Tibial nerve (tissue), 4 donors: ENCODE results near the gene WDR12. TPM values are rescaled to one million over a fixed set of nuclear protein-coding genes. Genes with fewer than 3 reads are reported as not detected.

Source experiments
- DNase-seq, 2 donors: peaks; one replicate each; pipeline ENCODE4 v3.0.0-alpha.2; 2019; ENCODE audit warnings: low spot score in 2 of 2
- H3K27ac ChIP-seq, 4 donors: fragments of 200-600 bp; sonication (generic) in 3 of 4; one replicate each; pipeline ENCODE4 v1.5.1; 2017 to 2019; ENCODE audit warnings: mild to moderate bottlenecking in 1 of 4
- H3K27me3 ChIP-seq, 2 donors: fragments of 200-600 bp; sonication (generic) in 1 of 2; one replicate each; pipeline versions ENCODE4 v1.5.1 to v1.6.0; 2017 to 2019
- H3K36me3 ChIP-seq, 3 donors: fragments of 200-600 bp; sonication (generic); one replicate each; pipeline ENCODE4 v1.5.1; 2018 to 2019
- H3K4me1 ChIP-seq, 4 donors: fragments of 200-600 bp; sonication (generic) in 3 of 4; one replicate each; pipeline ENCODE4 v1.5.1; 2017 to 2019
- H3K4me3 ChIP-seq, 4 donors: fragments of 200-600 bp; sonication (generic) in 3 of 4; one replicate each; pipeline ENCODE4 v1.5.1; 2017 to 2019; ENCODE audit warnings: mild to moderate bottlenecking in 1 of 4, moderate library complexity in 1 of 4
- H3K9me3 ChIP-seq, 4 donors: fragments of 200-600 bp; sonication (generic) in 3 of 4; one replicate each; pipeline ENCODE4 v1.5.1; 2017 to 2019
- EP300 ChIP-seq, 2 donors: sonication (generic); formaldehyde crosslinking; IDR thresholded peaks; one replicate each; pipeline ENCODE4 v1.6.1; 2017; ENCODE audit warnings: antibody characterized with exemption in 2 of 2, mild to moderate bottlenecking in 1 of 2
- POLR2A ChIP-seq, 2 donors: fragments of 450-650 bp; IDR thresholded peaks; one replicate each; pipeline ENCODE4 v1.6.1; 2017; ENCODE audit warnings: antibody characterized with exemption in 2 of 2, mild to moderate bottlenecking in 2 of 2, moderate library complexity in 2 of 2
- whole genome bisulfite sequencing, 2 donors: methylation state at CpG; one replicate each; pipeline ENCODE4 v1.1.5; 2018; 5-methylcytosine and 5-hydroxymethylcytosine counted together
- total RNA-seq, 4 donors: library from RNA; depleted of rRNA; stranded (reverse); fragments of >200 nt; gene quantifications; one replicate each; pipeline ENCODE4 v1.1.0, GENCODE V29; 2016
- TF ChIP-seq, protein P1 (sequence below), 5 experiments: fragments of 200-600 bp in 3 of 5; fragments of 450-650 bp in 2 of 5; sonication (generic) in 3 of 5; IDR thresholded peaks; one replicate each; pipeline ENCODE4 v1.5.1; 2016 to 2019; ENCODE audit warnings: antibody characterized with exemption in 5 of 5, mild to moderate bottlenecking in 3 of 5, moderate library complexity in 2 of 5

The WDR12 gene
- total RNA-seq, 4 donors from 2014 or later, result 9.8 to 18.3 (median 12.4) TPM

DNA sequence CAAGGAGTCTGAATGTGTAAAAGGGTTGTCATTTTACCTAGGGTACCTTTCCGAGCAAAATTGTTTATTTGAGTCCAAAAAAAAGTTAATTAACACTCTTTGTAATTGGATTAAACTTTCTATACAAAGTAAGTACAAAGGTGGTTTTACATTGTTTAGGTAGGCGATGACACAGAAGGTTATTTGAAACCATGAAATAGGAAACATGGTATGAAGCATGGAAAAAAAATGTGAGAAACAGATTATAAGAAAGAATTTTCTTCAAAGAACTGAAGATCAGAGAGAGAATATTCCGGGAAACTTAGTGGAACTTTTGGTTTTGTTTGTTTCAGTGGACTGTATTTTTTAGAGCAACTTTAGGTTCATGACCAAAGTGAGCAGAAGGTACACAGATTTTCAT is 33.3 kb upstream of the WDR12 start:
- TF ChIP-seq, protein P1, sequence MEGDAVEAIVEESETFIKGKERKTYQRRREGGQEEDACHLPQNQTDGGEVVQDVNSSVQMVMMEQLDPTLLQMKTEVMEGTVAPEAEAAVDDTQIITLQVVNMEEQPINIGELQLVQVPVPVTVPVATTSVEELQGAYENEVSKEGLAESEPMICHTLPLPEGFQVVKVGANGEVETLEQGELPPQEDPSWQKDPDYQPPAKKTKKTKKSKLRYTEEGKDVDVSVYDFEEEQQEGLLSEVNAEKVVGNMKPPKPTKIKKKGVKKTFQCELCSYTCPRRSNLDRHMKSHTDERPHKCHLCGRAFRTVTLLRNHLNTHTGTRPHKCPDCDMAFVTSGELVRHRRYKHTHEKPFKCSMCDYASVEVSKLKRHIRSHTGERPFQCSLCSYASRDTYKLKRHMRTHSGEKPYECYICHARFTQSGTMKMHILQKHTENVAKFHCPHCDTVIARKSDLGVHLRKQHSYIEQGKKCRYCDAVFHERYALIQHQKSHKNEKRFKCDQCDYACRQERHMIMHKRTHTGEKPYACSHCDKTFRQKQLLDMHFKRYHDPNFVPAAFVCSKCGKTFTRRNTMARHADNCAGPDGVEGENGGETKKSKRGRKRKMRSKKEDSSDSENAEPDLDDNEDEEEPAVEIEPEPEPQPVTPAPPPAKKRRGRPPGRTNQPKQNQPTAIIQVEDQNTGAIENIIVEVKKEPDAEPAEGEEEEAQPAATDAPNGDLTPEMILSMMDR (IDR thresholded peaks at IDR 0.05), result no peak
- H3K4me3 ChIP-seq, result no peak overlapping the region
- peaks cover 0 to 65% (median under 1%) of the 10 kb centered on the region in 3 donors for H3K36me3 ChIP-seq
- no peaks in the 10 kb centered on the region for H3K4me1 ChIP-seq
- H3K27ac ChIP-seq, result no peak overlapping the region
- WGBS, 2 donors, result 93 to 95% methylated on average over 3 of the region's 3 CpGs
- DNase-seq, result no peak
- peaks cover 0 to 17% (median 4%) of the 10 kb centered on the region in 4 donors for H3K9me3 ChIP-seq
- H3K27me3 ChIP-seq, result no peaks in the 10 kb centered on the region

DNA sequence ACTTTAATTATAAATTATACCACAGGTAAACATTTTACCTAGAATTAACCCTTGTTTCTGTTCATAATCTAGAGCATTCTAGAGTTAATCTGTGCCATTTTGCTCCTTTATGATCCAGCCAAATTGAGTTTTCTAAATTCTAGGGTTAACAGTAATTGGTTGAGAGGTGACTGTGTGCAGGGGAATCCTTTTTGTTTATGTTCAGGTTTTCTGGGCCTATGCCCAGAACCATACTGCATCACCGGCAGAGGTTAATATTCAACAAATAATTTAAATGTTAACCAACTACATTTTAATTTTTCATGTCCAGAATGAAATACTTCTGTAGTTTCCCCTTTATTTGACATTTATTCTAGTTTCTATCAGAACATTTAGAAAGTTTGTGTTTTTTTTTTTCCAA is 32.9 kb upstream of the WDR12 start:
- peaks cover 0 to 70% (median 2%) of the 10 kb centered on the region in 3 donors for H3K36me3 ChIP-seq
- WGBS, 2 donors, result 74 to 77% methylated on average over 1 of the region's 1 CpG
- TF ChIP-seq, protein P1 (IDR thresholded peaks at IDR 0.05), result no peak
- TF ChIP-seq EP300 (IDR thresholded peaks at IDR 0.05) (no peak), POLR2A (IDR thresholded peaks at IDR 0.05) (no peak)

DNA sequence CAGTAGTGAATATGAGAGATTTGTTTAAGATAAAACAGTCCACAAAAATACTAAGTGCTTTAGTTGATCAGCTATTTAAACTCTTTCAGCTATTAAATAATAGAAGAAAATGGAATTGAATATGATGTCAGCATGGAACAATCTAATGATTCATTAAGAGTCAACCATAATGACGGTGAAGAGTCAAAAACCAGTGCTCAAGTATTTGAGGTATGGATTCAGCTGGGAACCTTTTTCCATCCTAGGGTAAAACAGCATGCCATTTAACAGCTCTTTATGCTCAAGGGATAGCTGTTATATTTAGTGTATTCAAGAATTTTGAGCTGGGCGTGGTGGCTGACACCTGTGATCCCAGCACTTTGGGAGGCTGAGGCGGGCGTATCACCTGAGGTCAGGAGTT is 30.3 kb upstream of the WDR12 start:
- Histone ChIP-seq H3K4me1 (no peaks in the 10 kb centered on the region), H3K27ac (no peak overlapping the region), H3K36me3 (peaks cover 0 to 76% (median 2%) of the 10 kb centered on the region in 3 donors), H3K9me3 (peaks cover 0 to 14% (median 0%) of the 10 kb centered on the region in 4 donors), H3K4me3 (no peak overlapping the region), H3K27me3 (no peaks in the 10 kb centered on the region)
- no peak for DNase-seq
- TF ChIP-seq POLR2A (IDR thresholded peaks at IDR 0.05) (no peak), EP300 (IDR thresholded peaks at IDR 0.05) (no peak)
- TF ChIP-seq, protein P1 (IDR thresholded peaks at IDR 0.05), result no peak
- 91 to 93% methylated on average over 4 of the region's 4 CpGs for WGBS, 2 donors

More for the DNA sequence above, 32.9 kb upstream of the WDR12 start:
- no peaks in the 10 kb centered on the region for H3K27me3 ChIP-seq
- no peak overlapping the region for H3K4me3 ChIP-seq
- no peak for DNase-seq
- peaks cover 0 to 17% (median 4%) of the 10 kb centered on the region in 4 donors for H3K9me3 ChIP-seq
- no peaks in the 10 kb centered on the region for H3K4me1 ChIP-seq
- no peak overlapping the region for H3K27ac ChIP-seq

DNA sequence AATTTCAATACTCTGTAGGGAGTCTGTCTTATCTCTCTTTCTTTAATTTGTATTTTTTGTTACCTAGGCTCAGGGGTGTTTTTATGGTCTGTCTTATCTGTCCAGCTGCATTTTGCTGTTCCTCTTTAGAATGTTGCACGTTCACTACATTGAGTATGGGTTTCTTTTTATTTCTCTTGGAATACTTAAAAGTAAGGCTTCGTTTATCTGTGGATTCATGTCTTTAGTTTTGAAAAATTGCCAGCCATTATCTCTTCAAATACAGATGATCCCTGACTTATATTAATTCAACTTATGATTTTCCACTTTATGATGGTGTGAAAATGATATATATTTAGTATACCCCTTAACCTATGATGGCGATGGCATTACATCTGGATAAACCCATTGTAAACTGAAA is 27.5 kb upstream of the WDR12 start:
- TF ChIP-seq POLR2A (IDR thresholded peaks at IDR 0.05) (no peak), EP300 (IDR thresholded peaks at IDR 0.05) (no peak)
- TF ChIP-seq, protein P1 (IDR thresholded peaks at IDR 0.05), result no peak
- Histone ChIP-seq H3K27me3 (no peaks in the 10 kb centered on the region), H3K9me3 (peaks cover 0 to 7% (median 0%) of the 10 kb centered on the region in 4 donors), H3K27ac (no peak overlapping the region), H3K4me3 (no peak overlapping the region), H3K4me1 (no peaks in the 10 kb centered on the region), H3K36me3 (peaks cover 0 to 67% (median 2%) of the 10 kb centered on the region in 3 donors)
- no peak for DNase-seq
- WGBS, 2 donors, result 95 to 97% methylated on average over 3 of the region's 3 CpGs

DNA sequence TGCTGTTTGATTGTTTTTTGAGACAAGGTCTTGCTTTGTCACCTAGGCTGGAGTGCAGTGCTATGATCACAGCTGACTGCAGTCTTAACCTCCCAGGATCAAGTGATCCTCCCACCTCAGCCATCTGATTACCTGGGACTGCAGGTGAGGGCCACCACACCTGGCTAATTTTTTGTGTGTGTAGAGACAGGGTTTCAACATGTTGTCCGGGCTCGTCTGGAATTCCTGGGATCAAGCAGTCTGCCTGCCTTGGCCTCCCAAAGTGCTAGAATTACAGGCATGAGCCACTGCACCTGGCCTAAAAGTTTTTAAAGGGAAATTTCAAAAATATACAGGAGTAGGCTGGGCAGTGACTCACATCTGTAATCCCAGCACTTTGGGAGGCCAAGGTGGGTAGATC is 23.0 kb upstream of the WDR12 start:
- no peaks in the 10 kb centered on the region for H3K4me1 ChIP-seq
- TF ChIP-seq EP300 (IDR thresholded peaks at IDR 0.05), result no peak
- TF ChIP-seq, protein P1 (IDR thresholded peaks at IDR 0.05), result no peak
- no peak overlapping the region for H3K4me3 ChIP-seq
- H3K36me3 ChIP-seq, result peaks cover 0 to 67% (median 0%) of the 10 kb centered on the region in 3 donors
- WGBS, 2 donors, result 96 to 100% methylated on average over 2 of the region's 2 CpGs
- no peaks in the 10 kb centered on the region for H3K27me3 ChIP-seq
- H3K27ac ChIP-seq, result no peak overlapping the region
- DNase-seq, result no peak
- H3K9me3 ChIP-seq, result peaks cover 0 to 7% (median 0%) of the 10 kb centered on the region in 4 donors
